HepG2 (cell line): ENCODE data around the gene NLRP6. TPM values are rescaled to one million over a fixed set of nuclear protein-coding genes. Genes with fewer than 3 reads are reported as not detected.

ENCODE experiments used
- CBX2 ChIP-seq, 2 experiments: fragments of 200-600 bp in 1 of 2; sonication (generic); formaldehyde crosslinking in 1 of 2; IDR thresholded peaks; 2 replicates each; pipeline versions ENCODE4 v1.7.0 to v1.8.1; 2018 to 2022; ENCODE audit warnings: low read depth in 2 of 2, low read length in 1 of 2, mild to moderate bottlenecking in 1 of 2, missing genetic modification reagents in 1 of 2
- HCFC1 ChIP-seq: fragments of 150-350 bp; IDR thresholded peaks from 2 replicates; pipeline ENCODE4 v1.6.1; 2014; ENCODE audit warnings: low read depth, low read length
- HIVEP1 ChIP-seq: sonication (generic); formaldehyde crosslinking; IDR thresholded peaks from 2 replicates; pipeline ENCODE4 v1.4.0; 2020; ENCODE audit warnings: mild to moderate bottlenecking, missing genetic modification reagents
- KMT2A ChIP-seq: sonication (generic); formaldehyde crosslinking; IDR thresholded peaks from 2 replicates; pipeline ENCODE4 v1.4.0; 2020; ENCODE audit warnings: missing genetic modification reagents
- TFDP1 ChIP-seq: IDR thresholded peaks from 2 replicates; pipeline ENCODE4 v1.6.1; 2016; ENCODE audit warnings: missing compliant biosample characterization, missing genetic modification reagents, borderline replicate concordance
- TGIF2 ChIP-seq: IDR thresholded peaks from 2 replicates; pipeline ENCODE4 v1.6.1; 2016; ENCODE audit warnings: control low read depth, missing compliant biosample characterization
- TOPORS ChIP-seq: sonication (generic); formaldehyde crosslinking; IDR thresholded peaks from 2 replicates; pipeline ENCODE4 v1.8.0; 2023; ENCODE audit warnings: mild to moderate bottlenecking, missing genetic modification reagents
- ZBTB4 ChIP-seq: sonication (generic); formaldehyde crosslinking; IDR thresholded peaks from 2 replicates; pipeline ENCODE4 v1.4.0; 2020; ENCODE audit warnings: missing genetic modification reagents, mild to moderate bottlenecking, borderline replicate concordance
- ZFP90 ChIP-seq: sonication (generic); formaldehyde crosslinking; IDR thresholded peaks from 2 replicates; pipeline ENCODE4 v1.8.0; 2022; ENCODE audit warnings: missing genetic modification reagents, mild to moderate bottlenecking, inconsistent platforms, borderline replicate concordance
- ZNF557 ChIP-seq: sonication (generic); formaldehyde crosslinking; IDR thresholded peaks from 2 replicates; pipeline ENCODE4 v1.4.0; 2020; ENCODE audit warnings: missing genetic modification reagents
- polyA plus RNA-seq, 8 experiments: library from polyadenylated mRNA; depleted of rRNA in 3 of 8; stranded (reverse) in 7 of 8; unstranded in 1 of 8; fragments of >200 nt; fragmentation: Illumina TruSeq in 4 of 8; extraction: Trizol in 4 of 8; gene quantifications; 2 replicates each; pipeline versions ENCODE4 v1.2.1 to v1.2.3, GENCODE V29; 2011 to 2016; ENCODE audit warnings: low read depth in 4 of 8, missing spikeins in 1 of 8, mixed read lengths in 1 of 8; ENCODE audit not compliant: insufficient read depth in 1 of 8
- total RNA-seq, 5 experiments: library from RNA; depleted of rRNA; stranded (reverse); fragments of >200 nt; fragmentation: Illumina TruSeq; extraction: Trizol; gene quantifications; 2 replicates each; pipeline ENCODE4 v1.2.3, GENCODE V29; 2016; ENCODE audit warnings: low read depth in 1 of 5
- TF ChIP-seq, protein P1 (sequence below): sonication (generic); formaldehyde crosslinking; IDR thresholded peaks from 2 replicates; pipeline ENCODE4 v1.4.0; 2020; ENCODE audit warnings: missing genetic modification reagents
- TF ChIP-seq, protein P2 (sequence below): sonication (generic); formaldehyde crosslinking; IDR thresholded peaks from 2 replicates; pipeline ENCODE4 v1.5.0; 2020; ENCODE audit warnings: missing genetic modification reagents
- TF ChIP-seq, protein P3 (sequence below): sonication (generic); formaldehyde crosslinking; IDR thresholded peaks from 2 replicates; pipeline ENCODE4 v1.4.0; 2020; ENCODE audit warnings: mild to moderate bottlenecking, missing genetic modification reagents, borderline replicate concordance

Gene NLRP6
- total and polyA plus RNA-seq, 2 of the 13 experiments (the other 11 are each of a cell fraction or from before 2014, with no cell fraction given) = not detected

- TF ChIP-seq, protein P1, sequence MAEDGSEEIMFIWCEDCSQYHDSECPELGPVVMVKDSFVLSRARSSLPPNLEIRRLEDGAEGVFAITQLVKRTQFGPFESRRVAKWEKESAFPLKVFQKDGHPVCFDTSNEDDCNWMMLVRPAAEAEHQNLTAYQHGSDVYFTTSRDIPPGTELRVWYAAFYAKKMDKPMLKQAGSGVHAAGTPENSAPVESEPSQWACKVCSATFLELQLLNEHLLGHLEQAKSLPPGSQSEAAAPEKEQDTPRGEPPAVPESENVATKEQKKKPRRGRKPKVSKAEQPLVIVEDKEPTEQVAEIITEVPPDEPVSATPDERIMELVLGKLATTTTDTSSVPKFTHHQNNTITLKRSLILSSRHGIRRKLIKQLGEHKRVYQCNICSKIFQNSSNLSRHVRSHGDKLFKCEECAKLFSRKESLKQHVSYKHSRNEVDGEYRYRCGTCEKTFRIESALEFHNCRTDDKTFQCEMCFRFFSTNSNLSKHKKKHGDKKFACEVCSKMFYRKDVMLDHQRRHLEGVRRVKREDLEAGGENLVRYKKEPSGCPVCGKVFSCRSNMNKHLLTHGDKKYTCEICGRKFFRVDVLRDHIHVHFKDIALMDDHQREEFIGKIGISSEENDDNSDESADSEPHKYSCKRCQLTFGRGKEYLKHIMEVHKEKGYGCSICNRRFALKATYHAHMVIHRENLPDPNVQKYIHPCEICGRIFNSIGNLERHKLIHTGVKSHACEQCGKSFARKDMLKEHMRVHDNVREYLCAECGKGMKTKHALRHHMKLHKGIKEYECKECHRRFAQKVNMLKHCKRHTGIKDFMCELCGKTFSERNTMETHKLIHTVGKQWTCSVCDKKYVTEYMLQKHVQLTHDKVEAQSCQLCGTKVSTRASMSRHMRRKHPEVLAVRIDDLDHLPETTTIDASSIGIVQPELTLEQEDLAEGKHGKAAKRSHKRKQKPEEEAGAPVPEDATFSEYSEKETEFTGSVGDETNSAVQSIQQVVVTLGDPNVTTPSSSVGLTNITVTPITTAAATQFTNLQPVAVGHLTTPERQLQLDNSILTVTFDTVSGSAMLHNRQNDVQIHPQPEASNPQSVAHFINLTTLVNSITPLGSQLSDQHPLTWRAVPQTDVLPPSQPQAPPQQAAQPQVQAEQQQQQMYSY (CRISPR knock-in tag) = no peak
- TF ChIP-seq, protein P2, sequence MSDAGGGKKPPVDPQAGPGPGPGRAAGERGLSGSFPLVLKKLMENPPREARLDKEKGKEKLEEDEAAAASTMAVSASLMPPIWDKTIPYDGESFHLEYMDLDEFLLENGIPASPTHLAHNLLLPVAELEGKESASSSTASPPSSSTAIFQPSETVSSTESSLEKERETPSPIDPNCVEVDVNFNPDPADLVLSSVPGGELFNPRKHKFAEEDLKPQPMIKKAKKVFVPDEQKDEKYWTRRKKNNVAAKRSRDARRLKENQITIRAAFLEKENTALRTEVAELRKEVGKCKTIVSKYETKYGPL (CRISPR knock-in tag) = no peak
- TF ChIP-seq, protein P3, sequence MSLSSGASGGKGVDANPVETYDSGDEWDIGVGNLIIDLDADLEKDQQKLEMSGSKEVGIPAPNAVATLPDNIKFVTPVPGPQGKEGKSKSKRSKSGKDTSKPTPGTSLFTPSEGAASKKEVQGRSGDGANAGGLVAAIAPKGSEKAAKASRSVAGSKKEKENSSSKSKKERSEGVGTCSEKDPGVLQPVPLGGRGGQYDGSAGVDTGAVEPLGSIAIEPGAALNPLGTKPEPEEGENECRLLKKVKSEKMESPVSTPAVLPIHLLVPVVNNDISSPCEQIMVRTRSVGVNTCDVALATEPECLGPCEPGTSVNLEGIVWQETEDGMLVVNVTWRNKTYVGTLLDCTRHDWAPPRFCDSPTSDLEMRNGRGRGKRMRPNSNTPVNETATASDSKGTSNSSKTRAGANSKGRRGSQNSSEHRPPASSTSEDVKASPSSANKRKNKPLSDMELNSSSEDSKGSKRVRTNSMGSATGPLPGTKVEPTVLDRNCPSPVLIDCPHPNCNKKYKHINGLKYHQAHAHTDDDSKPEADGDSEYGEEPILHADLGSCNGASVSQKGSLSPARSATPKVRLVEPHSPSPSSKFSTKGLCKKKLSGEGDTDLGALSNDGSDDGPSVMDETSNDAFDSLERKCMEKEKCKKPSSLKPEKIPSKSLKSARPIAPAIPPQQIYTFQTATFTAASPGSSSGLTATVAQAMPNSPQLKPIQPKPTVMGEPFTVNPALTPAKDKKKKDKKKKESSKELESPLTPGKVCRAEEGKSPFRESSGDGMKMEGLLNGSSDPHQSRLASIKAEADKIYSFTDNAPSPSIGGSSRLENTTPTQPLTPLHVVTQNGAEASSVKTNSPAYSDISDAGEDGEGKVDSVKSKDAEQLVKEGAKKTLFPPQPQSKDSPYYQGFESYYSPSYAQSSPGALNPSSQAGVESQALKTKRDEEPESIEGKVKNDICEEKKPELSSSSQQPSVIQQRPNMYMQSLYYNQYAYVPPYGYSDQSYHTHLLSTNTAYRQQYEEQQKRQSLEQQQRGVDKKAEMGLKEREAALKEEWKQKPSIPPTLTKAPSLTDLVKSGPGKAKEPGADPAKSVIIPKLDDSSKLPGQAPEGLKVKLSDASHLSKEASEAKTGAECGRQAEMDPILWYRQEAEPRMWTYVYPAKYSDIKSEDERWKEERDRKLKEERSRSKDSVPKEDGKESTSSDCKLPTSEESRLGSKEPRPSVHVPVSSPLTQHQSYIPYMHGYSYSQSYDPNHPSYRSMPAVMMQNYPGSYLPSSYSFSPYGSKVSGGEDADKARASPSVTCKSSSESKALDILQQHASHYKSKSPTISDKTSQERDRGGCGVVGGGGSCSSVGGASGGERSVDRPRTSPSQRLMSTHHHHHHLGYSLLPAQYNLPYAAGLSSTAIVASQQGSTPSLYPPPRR (CRISPR knock-in tag) = no peak; the same call in 1 of the 2 replicates
- TF ChIP-seq ZFP90 (CRISPR knock-in tag) = 0 out of 2 replicates have a peak, but pooled peaks have one; percentile 56
- no peak for TF ChIP-seq ZBTB4 (CRISPR knock-in tag)
- no peak for TF ChIP-seq TFDP1 (CRISPR knock-in tag)
- no peak for TF ChIP-seq ZNF557 (CRISPR knock-in tag)
- TF ChIP-seq KMT2A (CRISPR knock-in tag) = peak; percentile 88
- peak; percentile 82 for TF ChIP-seq TGIF2 (CRISPR knock-in tag)
- no peak for TF ChIP-seq CBX2 (IDR thresholded peaks at IDR 0.05; ENCODE audit: low read depth, low read length)
- TF ChIP-seq CBX2 (CRISPR knock-in tag; IDR thresholded peaks at IDR 0.05; ENCODE audit: low read depth) = no peak
- peak; percentile 44; the same call in 1 of the 2 replicates for TF ChIP-seq HCFC1
- TF ChIP-seq HIVEP1 = peak; percentile 59
- no peak for TF ChIP-seq TOPORS (CRISPR knock-in tag)
Observed at GRCh38 chr11:236774-237767, 41.1 kb upstream of the NLRP6 start, which contains the start of gene PSMD13 (continued).
